Renal cortex interstitium (tissue), 15 donors: Measurements from ENCODE around the gene CC2D2B. TPM values are rescaled to one million over a fixed set of nuclear protein-coding genes. Genes with fewer than 3 reads are reported as not detected.
"Not testable (repeated sequence)": the region's sequence is repeated elsewhere in the genome, so short reads cannot be mapped to it uniquely, and the experiment has no call there.

ENCODE experiments used
- DNase-seq, 11 donors: peaks; one replicate each; pipeline ENCODE4 v3.0.0-alpha.2; 2013; ENCODE audit warnings: low read depth in 9 of 11, low spot score in 4 of 11; ENCODE audit errors: extremely low read depth in 1 of 11
- long read RNA-seq, 16 experiments: transcript quantifications; one replicate each; lab custom pipeline, GENCODE V29; 2026
- polyA plus RNA-seq, 3 donors: library from polyadenylated mRNA; unstranded; fragments of 120-200 nt; gene quantifications; one replicate each; pipeline ENCODE4 v1.2.1, GENCODE V29; 2013; ENCODE audit not compliant: insufficient read length in 3 of 3

CC2D2B gene
- 1 to 10 TPM; 1.0 to 2.4 (median 1.3) TPM for polyA plus RNA-seq
- long read RNA-seq, donor 1 = 0 reads
- long read RNA-seq, donor 2 = 0 reads
- long read RNA-seq, donor 3 = 0 reads
- long read RNA-seq, donor 4 = 0 reads
- long read RNA-seq, donor 5 = 0 reads
- long read RNA-seq, donor 6 = 0 reads
- long read RNA-seq, donor 7 = 0 reads
- long read RNA-seq, donor 8 = 0 reads
- long read RNA-seq, donor 9 = 0 reads
- long read RNA-seq, donor 10 = 0 reads
- long read RNA-seq, donor 11 = 0 reads
- long read RNA-seq, donor 12 = 0 reads
- long read RNA-seq, donor 13 = 0 reads
- long read RNA-seq, donor 14 = 0 reads
- long read RNA-seq, donor 15 = 0 reads
- long read RNA-seq, donor 16 = 0 reads

- peak in 10 of 11 donors; percentile 69 to 82 (median 73) for DNase-seq
Measured at GRCh38 chr10:95907456-95908253, at the start of gene CC2D2B. Gene CC2D2B, plus strand, starts transcription at chr10:95907975. Its CDS starts 3,349 bp downstream, at chr10:95911324.

GRCh38 chr10:95860166-95860940 lies 47.4 kb upstream of the CC2D2B start:
- DNase-seq = no peak

- DNase-seq = no peak
Measured at GRCh38 chr10:95861386-95861785, 46.4 kb upstream of the CC2D2B start.

GRCh38 chr10:95864906-95865813 lies 42.6 kb upstream of the CC2D2B start:
- DNase-seq = peak in 6 of 11 donors; percentile 32 to 52 (median 39)

GRCh38 chr10:95865814-95866466 lies 41.8 kb upstream of the CC2D2B start:
- DNase-seq = no peak

GRCh38 chr10:95866467-95866842 lies 41.3 kb upstream of the CC2D2B start:
- no peak for DNase-seq

- no peak for DNase-seq
Measured at GRCh38 chr10:95867866-95868265, 39.9 kb upstream of the CC2D2B start.

- no peak for DNase-seq
Measured at GRCh38 chr10:95872158-95872711, 35.5 kb upstream of the CC2D2B start.

- DNase-seq = no peak
Measured at GRCh38 chr10:95873139-95873538, 34.6 kb upstream of the CC2D2B start.

- DNase-seq = no peak
Measured at GRCh38 chr10:95873651-95874050, 34.1 kb upstream of the CC2D2B start.

GRCh38 chr10:95874783-95875182 lies 33.0 kb upstream of the CC2D2B start:
- not testable (repeated sequence) for DNase-seq

GRCh38 chr10:95876756-95877155 lies 31.0 kb upstream of the CC2D2B start:
- no peak for DNase-seq

GRCh38 chr10:95877881-95878280 lies 29.9 kb upstream of the CC2D2B start:
- DNase-seq = no peak

GRCh38 chr10:95880704-95881103 lies 27.1 kb upstream of the CC2D2B start:
- no peak for DNase-seq

- peak in 4 of 11 donors; percentile 19 to 35 (median 28) for DNase-seq
Measured at GRCh38 chr10:95881316-95881715, 26.5 kb upstream of the CC2D2B start.

GRCh38 chr10:95889830-95890229 lies 17.9 kb upstream of the CC2D2B start:
- no peak for DNase-seq

GRCh38 chr10:95896071-95896850 lies 11.5 kb upstream of the CC2D2B start:
- DNase-seq = no peak
